Measurements from ENCODE around the gene CDKAL1. TPM values are rescaled to one million over a fixed set of nuclear protein-coding genes. Genes with fewer than 3 reads are reported as not detected.

CDKAL1 gene
- total and polyA plus RNA-seq, 2 of the 13 experiments (the other 11 are each of a cell fraction or from before 2014, with no cell fraction given), result 9.5 to 27.7 TPM

- POLR2A ChIA-PET, result no interaction called here
- H3K4me1 ChIP-seq (ENCODE audit: insufficient read depth, low read length), result no peaks in the 10 kb centered on the region
- H2AFZ ChIP-seq (ENCODE audit: low read length), result no peak overlapping the region
- in situ Hi-C loops (cut with HindIII; ENCODE audit: extremely low pct_ligation_motif_present, low pct_unique_long_range_greater_than_20kb) (loop anchor here (10.0 kb wide), 2 partner anchors 309 to 1369 kb away; no protein-coding TSS in a partner anchor), intact Hi-C loops (cut with micrococcal nuclease; ENCODE audit: unreplicated experiment) (no loop called here)
- FAIRE-seq (no peak), ATAC-seq (no peak), DNase-seq (ENCODE audit: low spot score) (no peak)
- WGBS (ENCODE audit: low lambda C conversion rate), result 95% methylated on average over 3 of the region's 3 CpGs
- no peak overlapping the region for H3K4me3 ChIP-seq (replicated peaks in 1 of 3; ENCODE audit: insufficient read depth in 1 of 3, low read depth in 2 of 3, low read length in 3 of 3)
- H3K9ac ChIP-seq (ENCODE audit: insufficient read depth, low read depth, low read length), result no peak overlapping the region
- H4K20me1 ChIP-seq (ENCODE audit: insufficient read depth, low read length), result no peaks in the 10 kb centered on the region
- no peak for TF ChIP-seq ZNF570 (CRISPR knock-in tag; IDR thresholded peaks at IDR 0.05; ENCODE audit: borderline replicate concordance)
- no peak for TF ChIP-seq ZNF136 (CRISPR knock-in tag; IDR thresholded peaks at IDR 0.05; ENCODE audit: low read depth)
- TF ChIP-seq POGK (CRISPR knock-in tag; conservative IDR thresholded peaks at IDR 0.05), result no peak
- TF ChIP-seq ZNF530 (CRISPR knock-in tag; IDR thresholded peaks at IDR 0.05; ENCODE audit: low read depth), result no peak
- no peak for TF ChIP-seq RBM39 (IDR thresholded peaks at IDR 0.05; ENCODE audit: low read depth, low read length, poor library complexity, severe bottlenecking)
- TF ChIP-seq, protein P1, sequence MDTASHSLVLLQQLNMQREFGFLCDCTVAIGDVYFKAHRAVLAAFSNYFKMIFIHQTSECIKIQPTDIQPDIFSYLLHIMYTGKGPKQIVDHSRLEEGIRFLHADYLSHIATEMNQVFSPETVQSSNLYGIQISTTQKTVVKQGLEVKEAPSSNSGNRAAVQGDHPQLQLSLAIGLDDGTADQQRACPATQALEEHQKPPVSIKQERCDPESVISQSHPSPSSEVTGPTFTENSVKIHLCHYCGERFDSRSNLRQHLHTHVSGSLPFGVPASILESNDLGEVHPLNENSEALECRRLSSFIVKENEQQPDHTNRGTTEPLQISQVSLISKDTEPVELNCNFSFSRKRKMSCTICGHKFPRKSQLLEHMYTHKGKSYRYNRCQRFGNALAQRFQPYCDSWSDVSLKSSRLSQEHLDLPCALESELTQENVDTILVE (CRISPR knock-in tag; IDR thresholded peaks at IDR 0.05), result no peak
- no peak for TF ChIP-seq SNAI1 (CRISPR knock-in tag; IDR thresholded peaks at IDR 0.05; ENCODE audit: borderline replicate concordance)
- no peak for TF ChIP-seq ZFP82 (CRISPR knock-in tag; IDR thresholded peaks at IDR 0.05; ENCODE audit: borderline replicate concordance)
- no peak for TF ChIP-seq MXD4 (CRISPR knock-in tag; IDR thresholded peaks at IDR 0.05)
- no peak for TF ChIP-seq NR2C2 (CRISPR knock-in tag; IDR thresholded peaks at IDR 0.05; ENCODE audit: borderline replicate concordance)
- no peak for TF ChIP-seq ZC3H13 (CRISPR knock-in tag; IDR thresholded peaks at IDR 0.05)
- TF ChIP-seq YEATS2 (CRISPR knock-in tag; IDR thresholded peaks at IDR 0.05; ENCODE audit: borderline replicate concordance), result no peak
- TF ChIP-seq GATAD1 (CRISPR knock-in tag; IDR thresholded peaks at IDR 0.05), result no peak
- no peak for TF ChIP-seq ZNF563 (CRISPR knock-in tag; IDR thresholded peaks at IDR 0.05)
- no peak for TF ChIP-seq REXO4 (CRISPR knock-in tag; IDR thresholded peaks at IDR 0.05; ENCODE audit: borderline replicate concordance)
- no peak for TF ChIP-seq RAD21 (CRISPR knock-in tag; IDR thresholded peaks at IDR 0.05)
- TF ChIP-seq ZNF235 (CRISPR knock-in tag; IDR thresholded peaks at IDR 0.05; ENCODE audit: borderline replicate concordance), result no peak
- H3K36me3 ChIP-seq (replicated peaks in 1 of 2; ENCODE audit: control insufficient read depth in 1 of 2, insufficient read depth in 2 of 2, low read length in 2 of 2), result no peaks in the 10 kb centered on the region; a peak in 1 of 5 replicates
- BruUV-seq (replicated peaks), result no TSS peak
- peaks cover 2% of the 10 kb centered on the region for H3K79me2 ChIP-seq (ENCODE audit: insufficient read depth, low read length)
- CTCF ChIA-PET (ENCODE audit: low intra/inter-chr PET ratio, low total read pairs), result no interaction called here
- H3K9me3 ChIP-seq (ENCODE audit: low read length), result no peaks in the 10 kb centered on the region
- no peak overlapping the region for H3K27ac ChIP-seq (ENCODE audit: extremely low read length, insufficient read depth, low read length)
- H3K4me2 ChIP-seq (ENCODE audit: low read depth, low read length), result no peak overlapping the region
- H3K27me3 ChIP-seq (ENCODE audit: control insufficient read depth in 1 of 2, insufficient read depth in 2 of 2, low read length in 2 of 2), result no peaks in the 10 kb centered on the region
Measured at GRCh38 chr6:20566109-20566508, 31.9 kb downstream of the CDKAL1 start.
